GM23338 (cell line): ENCODE measurements around the gene CDK11A.

Experiments
- CREB1 ChIP-seq: fragments of 250-450 bp; sonication (Bioruptor Pico); IDR thresholded peaks from 2 replicates; pipeline ENCODE4 v1.5.0; 2020; ENCODE audit warnings: low read depth, mild to moderate bottlenecking, moderate library complexity
- CTCF ChIP-seq, 2 experiments: fragments of 200-600 bp in 1 of 2; sonication (generic) in 1 of 2; conservative IDR thresholded peaks; 2 replicates each; pipeline versions ENCODE4 v1.5.1 to v1.6.1; 2016 to 2017; ENCODE audit warnings: antibody characterized with exemption in 2 of 2, low read depth in 2 of 2, mild to moderate bottlenecking in 2 of 2, moderate library complexity in 1 of 2
- ETS1 ChIP-seq: IDR thresholded peaks from 2 replicates; pipeline ENCODE4 v1.6.1; 2016; ENCODE audit warnings: antibody characterized with exemption
- EZH2 ChIP-seq: fragments of 200-600 bp; sonication (generic); IDR thresholded peaks from one replicate; pipeline ENCODE4 v1.8.0; 2017; ENCODE audit warnings: antibody characterized with exemption, mild to moderate bottlenecking, low read depth; ENCODE audit not compliant: unreplicated experiment
- EZH2phosphoT487 ChIP-seq: fragments of 200-600 bp; sonication (generic); IDR thresholded peaks from one replicate; pipeline ENCODE4 v1.8.1; 2018; ENCODE audit warnings: antibody characterized with exemption; ENCODE audit not compliant: unreplicated experiment
- JUNB ChIP-seq: IDR thresholded peaks from one replicate; pipeline ENCODE4 v1.6.1; 2016; ENCODE audit warnings: antibody characterized with exemption; ENCODE audit not compliant: unreplicated experiment
- NANOG ChIP-seq: IDR thresholded peaks from 2 replicates; pipeline ENCODE4 v1.6.1; 2016; ENCODE audit warnings: antibody characterized with exemption, borderline replicate concordance
- POLR2AphosphoS5 ChIP-seq: IDR thresholded peaks from 2 replicates; pipeline ENCODE4 v1.6.1; 2016; ENCODE audit warnings: antibody characterized with exemption, low read depth
- REST ChIP-seq: IDR thresholded peaks from one replicate; pipeline ENCODE4 v1.6.1; 2018; ENCODE audit warnings: antibody characterized with exemption; ENCODE audit not compliant: unreplicated experiment
- STAT1 ChIP-seq: IDR thresholded peaks from one replicate; pipeline ENCODE4 v1.6.1; 2016; ENCODE audit warnings: antibody characterized with exemption; ENCODE audit not compliant: unreplicated experiment
- ZNF331 ChIP-seq: fragments of 250-450 bp; sonication (Bioruptor Pico); IDR thresholded peaks from 2 replicates; pipeline ENCODE4 v1.5.0; 2020; ENCODE audit warnings: low read depth, mild to moderate bottlenecking, moderate library complexity
- ZNF462 ChIP-seq: fragments of 250-450 bp; sonication (Bioruptor Pico); IDR thresholded peaks from 2 replicates; pipeline ENCODE4 v1.5.0; 2020; ENCODE audit warnings: mild to moderate bottlenecking, moderate library complexity

GRCh38 chr1:1761504-1762376, 37.6 kb upstream of the CDK11A start:
- TF ChIP-seq EZH2phosphoT487 (no peak), CTCF (conservative IDR thresholded peaks at IDR 0.05; ENCODE audit: low read depth in 2 of 2) (no peak), EZH2 (no peak), POLR2AphosphoS5 (no peak), STAT1 (no peak), REST (no peak), CREB1 (CRISPR knock-in tag) (no peak), ETS1 (no peak), ZNF462 (CRISPR knock-in tag) (no peak), JUNB (no peak), ZNF331 (CRISPR knock-in tag) (no peak), NANOG (no peak)
